NCI-H1417 treated with DMSO at 0.1 percent for 48 hours (cell line): ENCODE data around the gene TSC1.
"Not testable (repeated sequence)": the region's sequence is repeated elsewhere in the genome, so short reads cannot be mapped to it uniquely, and the experiment has no call there.

Experiments
- DNase-seq: peaks from one replicate; lab custom pipeline; 2025; lab: John Stamatoyannopoulos, UW

The TSC1 gene

GRCh38 chr9:132976571-132976970 lies 32.2 kb upstream of the TSC1 start:
- no peak for DNase-seq

GRCh38 chr9:132975961-132976360 lies 31.5 kb upstream of the TSC1 start:
- DNase-seq = no peak

- no peak for DNase-seq
Measured at GRCh38 chr9:132973713-132974112, 29.3 kb upstream of the TSC1 start.

GRCh38 chr9:132973166-132973565 lies 28.8 kb upstream of the TSC1 start:
- DNase-seq = no peak

GRCh38 chr9:132970324-132971062 lies 26.1 kb upstream of the TSC1 start:
- DNase-seq = no peak

- no peak for DNase-seq
Measured at GRCh38 chr9:132969783-132970182, 25.4 kb upstream of the TSC1 start.

- DNase-seq = not testable (repeated sequence)
Measured at GRCh38 chr9:132967908-132968307, 23.5 kb upstream of the TSC1 start.

- no peak for DNase-seq
Measured at GRCh38 chr9:132965478-132965877, 21.1 kb upstream of the TSC1 start.

- no peak for DNase-seq
Measured at GRCh38 chr9:132961002-132961401, 16.6 kb upstream of the TSC1 start.

- DNase-seq = no peak
Measured at GRCh38 chr9:132957805-132958204, 13.4 kb upstream of the TSC1 start.

GRCh38 chr9:132955768-132956167 lies 11.4 kb upstream of the TSC1 start:
- no peak for DNase-seq

GRCh38 chr9:132955123-132955522 lies 10.7 kb upstream of the TSC1 start:
- DNase-seq = no peak

- DNase-seq = no peak
Measured at GRCh38 chr9:132949709-132950108, 5.3 kb upstream of the TSC1 start.

GRCh38 chr9:132948482-132949050 lies 4.2 kb upstream of the TSC1 start:
- no peak for DNase-seq

- no peak for DNase-seq
Measured at GRCh38 chr9:132947756-132948155, 3.3 kb upstream of the TSC1 start.

GRCh38 chr9:132946631-132947295 lies 2.3 kb upstream of the TSC1 start:
- no peak for DNase-seq

- no peak for DNase-seq
Measured at GRCh38 chr9:132946211-132946610, 1.8 kb upstream of the TSC1 start.

GRCh38 chr9:132945186-132946130 lies 1.0 kb upstream of the TSC1 start:
- no peak for DNase-seq

- no peak for DNase-seq
Measured at GRCh38 chr9:132943651-132944293, 644 bp downstream of the TSC1 start.

- no peak for DNase-seq
Measured at GRCh38 chr9:132942541-132943182, 1.8 kb downstream of the TSC1 start.

GRCh38 chr9:132939169-132939568 lies 5.2 kb downstream of the TSC1 start:
- DNase-seq = no peak
